Astrocyte (in vitro differentiated cells and primary cell): ENCODE results near the gene KRT9.

Source experiments
- EZH2 ChIP-seq: IDR thresholded peaks from 2 replicates; pipeline ENCODE4 v1.6.1; 2012; ENCODE audit warnings: mild to moderate bottlenecking, low read length, inconsistent platforms; ENCODE audit not compliant: insufficient read depth
- TF ChIP-seq, protein P1 (sequence below): IDR thresholded peaks from 2 replicates; pipeline ENCODE4 v1.5.1; 2011; ENCODE audit warnings: low read depth, mild to moderate bottlenecking, inconsistent platforms, low read length, moderate library complexity; ENCODE audit not compliant: insufficient read depth

- TF ChIP-seq, protein P1, sequence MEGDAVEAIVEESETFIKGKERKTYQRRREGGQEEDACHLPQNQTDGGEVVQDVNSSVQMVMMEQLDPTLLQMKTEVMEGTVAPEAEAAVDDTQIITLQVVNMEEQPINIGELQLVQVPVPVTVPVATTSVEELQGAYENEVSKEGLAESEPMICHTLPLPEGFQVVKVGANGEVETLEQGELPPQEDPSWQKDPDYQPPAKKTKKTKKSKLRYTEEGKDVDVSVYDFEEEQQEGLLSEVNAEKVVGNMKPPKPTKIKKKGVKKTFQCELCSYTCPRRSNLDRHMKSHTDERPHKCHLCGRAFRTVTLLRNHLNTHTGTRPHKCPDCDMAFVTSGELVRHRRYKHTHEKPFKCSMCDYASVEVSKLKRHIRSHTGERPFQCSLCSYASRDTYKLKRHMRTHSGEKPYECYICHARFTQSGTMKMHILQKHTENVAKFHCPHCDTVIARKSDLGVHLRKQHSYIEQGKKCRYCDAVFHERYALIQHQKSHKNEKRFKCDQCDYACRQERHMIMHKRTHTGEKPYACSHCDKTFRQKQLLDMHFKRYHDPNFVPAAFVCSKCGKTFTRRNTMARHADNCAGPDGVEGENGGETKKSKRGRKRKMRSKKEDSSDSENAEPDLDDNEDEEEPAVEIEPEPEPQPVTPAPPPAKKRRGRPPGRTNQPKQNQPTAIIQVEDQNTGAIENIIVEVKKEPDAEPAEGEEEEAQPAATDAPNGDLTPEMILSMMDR, result no peak
- TF ChIP-seq EZH2, result no peak
Observed at GRCh38 chr17:41516830-41517283, 55.0 kb downstream of the KRT9 start.
